HL-60/S4 treated with retinoic acid at 250 ng/mL for 4 days and 3 days (cell line): ENCODE measurements around the gene SDSL.

Experiments used
- in situ Hi-C: fragments of 300-500 bp; cut with MboI; formaldehyde crosslinking; loops from 2 replicates; pipeline ENCODE4 v1.7.0; 2022; ENCODE audit warnings: low sequenced_read_pairs

The SDSL gene

GRCh38 chr12:113396200-113396599 lies 26.0 kb upstream of the SDSL start:
- in situ Hi-C loops, result no loop called here

GRCh38 chr12:113396828-113397496 lies 25.2 kb upstream of the SDSL start:
- in situ Hi-C loops, result no loop called here

- in situ Hi-C loops, result no loop called here
These were observed 24.5 kb upstream of the SDSL start for GRCh38 chr12:113397497-113398197.

- in situ Hi-C loops, result no loop called here
These were observed 23.6 kb upstream of the SDSL start for GRCh38 chr12:113398346-113399290.

GRCh38 chr12:113399490-113399889 lies 22.7 kb upstream of the SDSL start:
- in situ Hi-C loops, result no loop called here

GRCh38 chr12:113400362-113400761 lies 21.8 kb upstream of the SDSL start:
- in situ Hi-C loops, result no loop called here

- in situ Hi-C loops, result no loop called here
These were observed 20.8 kb upstream of the SDSL start for GRCh38 chr12:113401066-113402000.

- in situ Hi-C loops, result no loop called here
These were observed 19.5 kb upstream of the SDSL start for GRCh38 chr12:113402586-113403260.

GRCh38 chr12:113403435-113404415 lies 18.5 kb upstream of the SDSL start, which contains the start of gene SDS:
TSS of gene SDS (minus strand) at chr12:113403887. CDS start at chr12:113399708, 4,179 bp downstream.
- in situ Hi-C loops, result no loop called here

- in situ Hi-C loops, result no loop called here
These were observed 16.5 kb upstream of the SDSL start for GRCh38 chr12:113405694-113406093.

GRCh38 chr12:113407931-113408600 lies 14.1 kb upstream of the SDSL start:
- in situ Hi-C loops, result no loop called here

GRCh38 chr12:113408756-113409298 lies 13.4 kb upstream of the SDSL start:
- in situ Hi-C loops, result no loop called here

- in situ Hi-C loops, result no loop called here
These were observed 12.6 kb upstream of the SDSL start for GRCh38 chr12:113409462-113410124.

- in situ Hi-C loops, result no loop called here
These were observed 8.7 kb upstream of the SDSL start for GRCh38 chr12:113413488-113413939.

- in situ Hi-C loops, result no loop called here
These were observed 7.6 kb upstream of the SDSL start for GRCh38 chr12:113414519-113415038.

GRCh38 chr12:113416091-113416754 lies 6.0 kb upstream of the SDSL start:
- in situ Hi-C loops, result no loop called here
